ENCODE results near the gene TSPAN9. TPM values are rescaled to one million over a fixed set of nuclear protein-coding genes. Genes with fewer than 3 reads are reported as not detected.

The TSPAN9 gene
- total and polyA plus RNA-seq, 2 of the 4 experiments (the other 2 are of a cell fraction), result 17.7 to 39.1 TPM

- no peak overlapping the region for H2BK120ac ChIP-seq (ENCODE audit: low read depth, low read length)
- peak overlapping the region; percentile 75; the same call in 1 of the 2 replicates for H2AK5ac ChIP-seq (ENCODE audit: low read depth, low read length)
- POLR2A ChIA-PET (ENCODE audit: unreplicated experiment), result no interaction called here
- H3K4me3 ChIP-seq (ENCODE audit: insufficient read depth, low read depth, low read length), result no peak overlapping the region
- H3K4ac ChIP-seq (ENCODE audit: low read depth, low read length), result no peak overlapping the region
- H3K36me3 ChIP-seq (ENCODE audit: control insufficient read depth, insufficient read depth, low read length), result no peaks in the 10 kb centered on the region
- H3K56ac ChIP-seq (ENCODE audit: extremely low read depth, insufficient read depth, low read length), result no peak overlapping the region
- no peak overlapping the region for H2BK15ac ChIP-seq (ENCODE audit: low read depth, low read length)
- H3K4me1 ChIP-seq (ENCODE audit: control insufficient read depth, insufficient read depth, low read length), result peaks cover 31% of the 10 kb centered on the region
- H3K4me2 ChIP-seq (ENCODE audit: low read depth, low read length), result no peak overlapping the region
- H4K5ac ChIP-seq (ENCODE audit: low read depth, low read length), result no peak overlapping the region
- H3K9me1 ChIP-seq (ENCODE audit: insufficient read depth, low read length), result peaks cover 21% of the 10 kb centered on the region
- no peak overlapping the region for H3K23ac ChIP-seq (ENCODE audit: low read depth, low read length)
- in situ Hi-C loops (cut with MboI; ENCODE audit: low sequenced_read_pairs), result no loop called here
- H3K9ac ChIP-seq (ENCODE audit: low read depth, low read length), result no peak overlapping the region
- intact Hi-C loops (cut with micrococcal nuclease), result no loop called here
- WGBS, 2 experiments (ENCODE audit: extremely low coverage in 2 of 2, insufficient read length in 1 of 2), result 100% methylated on average over 1 of the region's 5 CpGs; no CpG with 5 or more reads in 1 of the 2 experiments
- H2BK20ac ChIP-seq (ENCODE audit: low read depth, low read length), result no peak overlapping the region
- no TSS peak for BruUV-seq (replicated peaks)
- ATAC-seq (ENCODE audit: low read depth) (no peak), DNase-seq (no peak)
- no peak overlapping the region for H3K27ac ChIP-seq (ENCODE audit: insufficient read depth, low read length)
- H3K27me3 ChIP-seq (ENCODE audit: control insufficient read depth, insufficient read depth, low read length), result no peaks in the 10 kb centered on the region
- H3K79me1 ChIP-seq (ENCODE audit: low read depth in 1 of 2, low read length in 2 of 2), result peaks cover 0 to 30% of the 10 kb centered on the region in 2 experiments; a peak in 2 of 4 replicates
- CTCF ChIA-PET, result no interaction called here
- dilution Hi-C loops (cut with HindIII; ENCODE audit: low sequenced_read_pairs, unreplicated experiment), result no loop called here
- no peak overlapping the region for H4K8ac ChIP-seq (ENCODE audit: low read depth in 2 of 2, low read length in 2 of 2)
- peak overlapping the region; percentile 18 for H2AK9ac ChIP-seq (replicated peaks; ENCODE audit: low read depth, low read length, poor library complexity)
- peaks cover 19% of the 10 kb centered on the region; the same call in 1 of the 2 replicates for H4K20me1 ChIP-seq (ENCODE audit: insufficient read depth, low read length)
- peak overlapping the region; percentile 11 for H2BK5ac ChIP-seq (ENCODE audit: low read depth, low read length, poor library complexity, severe bottlenecking)
- no peak for TF ChIP-seq RCOR1 (IDR thresholded peaks at IDR 0.05; ENCODE audit: insufficient replicate concordance, low read length)
- no peak overlapping the region for H3K14ac ChIP-seq (replicated peaks; ENCODE audit: low read depth, low read length)
- no peak overlapping the region for H2AFZ ChIP-seq (replicated peaks; ENCODE audit: low read length, poor library complexity)
- no peak overlapping the region for H3K18ac ChIP-seq (ENCODE audit: low read depth, low read length)
- 0 out of 2 replicates have a peak overlapping the region, but pooled peaks have one; percentile 25 for H4K91ac ChIP-seq (ENCODE audit: insufficient read depth, low read depth, low read length)
- H3K9me3 ChIP-seq (ENCODE audit: control insufficient read depth, insufficient read depth, low read length), result peaks cover 2% of the 10 kb centered on the region; the same call in 1 of the 2 replicates
These were observed 43.5 kb downstream of the TSPAN9 start for GRCh38 chr12:3120701-3121100.
